K562 (cell line): ENCODE data around the gene JAK3. TPM values are rescaled to one million over a fixed set of nuclear protein-coding genes. Genes with fewer than 3 reads are reported as not detected.

ENCODE experiments used
- CUX1 ChIP-seq: fragments of 200-800 bp; sonication (Bioruptor generic); IDR thresholded peaks from 2 replicates; pipeline ENCODE4 v1.6.1; 2016; ENCODE audit warnings: missing genetic modification characterization, missing compliant biosample characterization
- NCOA6 ChIP-seq: fragments of 450-650 bp; IDR thresholded peaks from 2 replicates; pipeline ENCODE4 v1.6.1; 2017; ENCODE audit warnings: mild to moderate bottlenecking
- POLR2A ChIP-seq: fragments of 450-650 bp; conservative IDR thresholded peaks from 2 replicates; pipeline ENCODE4 v1.6.1; 2016
- PYGO2 ChIP-seq: fragments of 450-650 bp; IDR thresholded peaks from 2 replicates; pipeline ENCODE4 v1.6.1; 2016; ENCODE audit warnings: mild to moderate bottlenecking, missing genetic modification characterization, moderate library complexity, missing compliant biosample characterization
- RBM17 ChIP-seq: fragments of 200-400 bp; formaldehyde crosslinking; IDR thresholded peaks from 2 replicates; pipeline ENCODE4 v1.6.1; 2017; ENCODE audit warnings: low read depth, mild to moderate bottlenecking, low read length, borderline replicate concordance
- ZBTB9 ChIP-seq: fragments of 450-650 bp; formaldehyde crosslinking; IDR thresholded peaks from 2 replicates; pipeline ENCODE4 v1.4.0; 2020; ENCODE audit warnings: mild to moderate bottlenecking, moderate library complexity
- ZNF232 ChIP-seq: sonication (generic); formaldehyde crosslinking; IDR thresholded peaks from 2 replicates; pipeline ENCODE4 v1.8.0; 2022; ENCODE audit warnings: mild to moderate bottlenecking, missing genetic modification reagents
- ZNF586 ChIP-seq: fragments of 450-650 bp; formaldehyde crosslinking; conservative IDR thresholded peaks from 2 replicates; pipeline ENCODE4 v1.4.0; 2020; ENCODE audit warnings: mild to moderate bottlenecking, moderate library complexity
- ZNF639 ChIP-seq, 2 experiments: fragments of 200-800 bp in 1 of 2; sonication (Bioruptor generic) in 1 of 2; sonication (generic) in 1 of 2; formaldehyde crosslinking in 1 of 2; IDR thresholded peaks in 1 of 2; conservative IDR thresholded peaks in 1 of 2; 2 replicates each; pipeline versions ENCODE4 v1.5.0 to v1.6.1; 2016 to 2020; ENCODE audit warnings: missing compliant biosample characterization in 1 of 2, missing genetic modification characterization in 1 of 2, missing genetic modification reagents in 1 of 2
- polyA plus RNA-seq, 8 experiments: library from polyadenylated mRNA; depleted of rRNA in 4 of 8; stranded (reverse) in 5 of 8; unstranded in 3 of 8; fragments of >200 nt; fragmentation: Nextera tagmentation in 2 of 8; fragmentation: Illumina TruSeq in 1 of 8; extraction: Ambion mirVana in 2 of 8; extraction: Trizol in 1 of 8; gene quantifications; 2 replicates each; pipeline versions ENCODE4 v1.2.1 to v1.2.3, GENCODE V29; 2011 to 2014; ENCODE audit warnings: inconsistent platforms in 1 of 8, missing spikeins in 1 of 8
- total RNA-seq, 7 experiments: library from RNA; depleted of rRNA in 6 of 7; stranded (reverse); fragments of >200 nt in 6 of 7; fragmentation: Illumina TruSeq in 2 of 7; extraction: Trizol in 2 of 7; gene quantifications; 2 replicates each; pipeline versions ENCODE4 v1.2.1 to v1.2.3, GENCODE V29; 2011 to 2021; ENCODE audit warnings: low replicate concordance in 1 of 7

JAK3 gene
- total and polyA plus RNA-seq, 9 of the 15 experiments (the other 6 are each of a cell fraction or from before 2014, with no cell fraction given), result 0.01 to 0.18 (median 0.07) TPM; not detected in 1

GRCh38 chr19:17861542-17862402 is 14.0 kb upstream of the JAK3 start (continued):
- TF ChIP-seq ZNF586 (CRISPR knock-in tag) (no peak), RBM17 (no peak), PYGO2 (tag) (no peak), ZBTB9 (CRISPR knock-in tag) (no peak), POLR2A (peak; percentile 51), NCOA6 (no peak), CUX1 (CRISPR knock-in tag) (no peak), ZNF639 (CRISPR knock-in tag; conservative IDR thresholded peaks at IDR 0.05 in 1 of 2, IDR thresholded peaks at IDR 0.05 in 1 of 2) (no peak), ZNF232 (CRISPR knock-in tag) (no peak)
